GM19023 (cell line): Measurements from ENCODE around the gene PDCD1.
"Not testable (repeated sequence)": the region's sequence is repeated elsewhere in the genome, so short reads cannot be mapped to it uniquely, and the experiment has no call there.

Experiments
- ATAC-seq: cut with Tn5 transposase; IDR thresholded peaks from one replicate; pipeline ENCODE4 v1.9.1; 2021; ENCODE audit warnings: mild to moderate bottlenecking, moderate library complexity; ENCODE audit not compliant: unreplicated experiment

Gene PDCD1

GRCh38 chr2:241801611-241802420 lies 56.9 kb downstream of the PDCD1 start:
- ATAC-seq, result no peak

- ATAC-seq, result not testable (repeated sequence)
Measured at GRCh38 chr2:241800198-241800903, 58.3 kb downstream of the PDCD1 start.
